ENCODE measurements around the gene LEMD2.

The LEMD2 gene

DNA sequence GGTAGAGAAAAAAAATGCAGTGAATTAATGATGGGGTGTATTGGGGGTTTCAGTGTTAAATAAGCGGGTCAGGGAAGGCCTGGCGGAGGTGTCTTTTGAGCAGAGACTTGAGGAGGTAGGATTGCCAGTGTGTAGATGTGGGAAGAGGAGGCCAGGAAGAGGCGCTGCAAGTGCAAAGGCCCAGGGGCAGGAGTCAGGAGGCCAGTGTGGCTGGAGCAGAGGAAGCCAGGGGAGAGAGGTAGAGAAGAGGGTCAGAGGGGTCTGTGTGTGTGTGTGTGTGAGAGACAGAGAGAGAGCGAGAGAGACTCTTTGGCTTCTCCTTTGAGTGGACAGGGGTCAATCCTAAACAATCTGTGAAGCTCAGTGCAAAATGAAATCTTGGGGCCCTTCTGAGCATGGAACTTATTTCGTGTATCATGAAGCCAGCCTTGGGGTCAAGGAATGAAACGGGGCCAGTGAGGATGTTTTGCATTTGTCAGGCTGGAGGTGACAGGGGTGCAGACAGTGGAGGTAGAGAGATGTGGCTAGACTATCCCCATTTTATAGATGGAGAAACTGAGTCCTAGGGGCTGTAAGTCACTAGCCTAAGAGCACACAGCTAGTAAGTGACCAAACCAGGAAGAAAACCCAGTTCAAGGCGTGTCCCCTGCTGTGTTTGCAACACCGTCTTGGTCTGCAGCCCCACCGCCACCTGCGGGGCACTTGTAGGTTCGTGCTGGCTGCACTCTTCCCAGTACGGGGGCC lies 32.5 kb downstream of the LEMD2 start:
- DNase-seq, result no peak

DNA sequence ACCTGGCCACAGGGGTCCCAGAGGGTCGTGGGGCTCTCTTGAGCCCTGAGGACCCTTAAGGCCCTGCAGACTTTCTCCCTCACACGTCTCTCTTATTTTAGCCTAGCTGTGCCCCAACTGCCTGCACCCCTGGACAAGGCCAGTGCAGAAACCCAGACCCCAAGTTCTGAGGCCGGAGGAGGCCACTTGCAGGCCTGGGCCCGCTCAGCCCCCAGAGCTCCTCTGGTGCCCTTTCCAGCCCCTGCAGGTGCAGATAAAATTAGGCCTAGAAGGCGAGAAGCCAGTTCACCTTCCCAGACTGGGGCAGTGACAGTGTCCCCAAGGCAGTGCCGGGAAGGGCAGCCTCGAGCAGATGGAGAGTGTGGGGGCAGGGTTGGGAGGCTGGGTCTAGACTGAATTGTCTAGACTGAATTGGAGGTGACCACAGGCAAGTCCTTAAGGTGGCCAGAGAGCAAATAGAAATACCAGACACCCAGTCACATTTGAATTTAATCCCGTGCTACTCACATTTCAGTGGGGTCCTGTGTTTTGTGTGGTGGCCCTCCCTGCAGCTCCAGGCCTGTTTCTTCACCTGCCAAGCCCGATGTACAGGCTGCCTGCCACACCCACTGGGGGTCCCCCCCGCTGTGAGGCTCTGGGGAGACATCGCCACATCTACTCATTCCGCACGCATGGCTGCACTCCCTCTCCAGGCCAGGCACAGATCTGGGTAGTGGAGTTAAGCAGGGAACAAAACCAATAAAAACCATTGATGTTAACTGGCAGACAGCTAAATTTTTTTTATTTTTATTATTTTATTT lies 33.7 kb downstream of the LEMD2 start:
- DNase-seq, result no peak

DNA sequence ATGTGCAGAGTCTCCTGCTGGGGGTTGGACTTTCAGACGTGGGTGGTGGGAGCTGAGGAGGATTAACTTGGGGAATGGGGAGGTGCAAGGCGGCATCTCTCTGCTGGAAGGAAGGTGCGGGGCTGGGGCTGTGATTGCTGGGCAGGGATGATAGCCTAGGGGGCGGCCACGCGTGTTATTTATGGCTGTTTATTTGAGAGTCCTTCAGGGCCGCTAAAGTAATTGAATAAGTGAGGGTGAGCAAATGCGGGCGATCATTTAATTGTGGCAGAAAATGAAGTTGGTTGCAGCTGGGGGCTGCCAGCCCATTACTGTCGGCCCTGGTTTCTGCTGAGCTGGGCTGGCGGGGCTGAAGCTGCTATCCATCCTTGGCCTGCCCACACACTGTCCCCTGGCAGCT lies 34.7 kb downstream of the LEMD2 start:
- no peak for DNase-seq

DNA sequence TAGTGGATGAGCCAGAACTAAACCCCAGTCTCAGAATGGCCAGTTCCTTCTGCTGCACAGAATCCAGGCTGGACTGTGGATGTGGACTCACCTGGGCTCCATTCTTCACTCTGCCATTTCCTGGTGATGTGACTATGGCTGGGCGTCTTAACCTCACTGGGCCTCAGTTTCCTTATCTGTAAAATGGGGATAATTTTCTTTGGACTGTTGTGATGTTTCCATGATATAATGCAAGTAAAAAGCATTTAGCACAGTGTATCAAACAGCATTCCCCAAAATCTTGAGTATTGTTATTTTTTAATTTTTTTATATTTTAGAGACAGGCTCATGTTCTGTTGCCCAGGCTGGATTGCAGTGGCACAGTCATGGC lies 36.3 kb downstream of the LEMD2 start:
- no peak for DNase-seq

DNA sequence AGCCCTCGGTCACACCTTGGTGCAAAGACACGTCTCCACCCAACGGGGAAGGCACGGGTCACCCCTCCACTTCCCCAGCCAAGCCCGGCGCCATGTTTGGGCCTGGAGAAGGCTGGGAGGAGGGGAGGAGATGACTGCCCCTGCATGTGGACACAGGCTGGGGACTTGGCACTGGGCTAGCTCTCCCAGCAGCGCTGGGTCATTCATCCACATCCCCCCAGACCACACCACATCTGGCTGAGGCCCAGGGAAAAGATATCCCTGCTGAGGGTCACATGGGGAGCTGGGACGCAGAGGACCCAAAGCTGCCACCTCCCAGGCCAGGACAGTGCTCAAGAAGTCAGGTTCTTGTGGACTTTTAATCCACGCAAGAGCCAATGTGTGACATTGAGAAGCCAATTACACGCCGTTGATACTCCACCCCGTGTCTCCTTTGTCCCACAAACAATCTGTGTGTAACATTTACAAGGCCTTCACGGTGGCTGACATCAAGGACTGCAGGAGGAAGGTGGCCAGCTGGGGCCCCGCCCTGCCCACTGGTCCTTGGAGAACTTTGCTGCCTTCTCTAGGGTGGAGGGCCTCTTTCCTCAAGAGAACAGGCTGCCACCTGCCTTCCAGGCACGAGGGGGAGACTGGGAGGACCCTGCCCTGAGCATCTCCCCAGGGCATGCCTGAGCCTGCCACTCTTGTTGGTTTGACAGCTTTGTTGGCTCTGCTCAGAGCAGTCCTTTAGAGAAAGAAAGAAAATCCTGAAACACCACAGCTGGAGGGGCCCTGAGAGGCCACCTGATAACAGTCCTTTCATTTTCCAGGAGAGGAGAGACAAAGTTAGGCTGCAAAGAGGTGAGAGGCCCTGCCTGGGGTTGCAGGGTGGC lies 36.9 kb downstream of the LEMD2 start:
- DNase-seq, result no peak

DNA sequence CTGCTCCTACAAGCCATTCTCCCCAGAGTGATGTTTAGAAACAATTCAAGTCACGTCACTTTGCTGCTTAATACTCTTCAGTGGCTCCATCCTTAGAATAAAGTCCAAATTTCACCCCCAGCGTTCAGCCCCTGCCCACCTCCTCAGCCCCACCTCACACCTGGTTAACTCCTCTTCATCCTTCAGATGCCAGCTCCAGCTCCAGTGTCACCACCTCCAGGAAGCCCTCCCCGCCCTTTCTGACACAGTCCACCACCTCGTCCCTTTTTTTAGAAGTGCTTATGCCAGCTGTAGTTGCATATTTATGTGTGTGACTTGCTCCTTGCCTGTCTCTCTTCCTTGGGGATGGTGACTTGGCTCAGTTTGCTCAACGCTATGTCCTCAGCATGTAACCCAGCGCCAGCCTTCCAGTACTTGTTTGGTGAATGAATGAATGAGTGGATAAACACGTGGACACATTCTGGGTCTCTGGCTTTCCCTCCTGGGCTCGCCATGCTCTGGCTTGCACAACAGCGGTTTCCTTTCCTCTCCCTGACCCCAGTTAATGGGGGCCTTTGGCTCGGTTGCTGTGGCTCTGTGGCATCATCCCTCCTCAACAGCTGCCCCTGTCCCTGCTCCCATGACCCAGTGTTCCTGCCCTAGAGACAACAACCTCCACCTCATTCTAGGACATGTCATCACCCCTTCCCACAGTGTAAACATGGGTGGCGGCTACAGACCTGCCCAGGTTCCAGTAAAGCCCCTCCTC lies 38.5 kb downstream of the LEMD2 start:
- no peak for DNase-seq

DNA sequence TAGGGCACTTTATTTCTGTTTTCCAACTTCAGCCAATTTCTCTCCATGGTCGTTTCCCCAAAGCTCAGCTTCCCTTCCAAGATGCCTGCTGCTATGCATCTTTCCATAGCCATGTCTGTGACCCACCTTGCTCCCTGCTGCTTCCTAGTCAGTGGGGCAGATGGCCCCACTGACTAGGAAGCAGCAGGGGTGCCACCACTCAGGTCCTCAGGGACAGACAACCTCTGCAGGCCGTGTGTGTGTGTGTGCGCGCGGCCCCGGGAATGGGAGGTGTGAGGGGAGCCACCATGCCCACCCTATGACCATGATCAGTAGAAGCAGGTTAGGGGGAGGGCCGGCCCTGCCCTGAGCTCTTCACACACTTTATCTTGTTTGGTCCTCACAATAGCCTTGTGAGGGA lies 39.5 kb downstream of the LEMD2 start:
- no peak for DNase-seq

DNA sequence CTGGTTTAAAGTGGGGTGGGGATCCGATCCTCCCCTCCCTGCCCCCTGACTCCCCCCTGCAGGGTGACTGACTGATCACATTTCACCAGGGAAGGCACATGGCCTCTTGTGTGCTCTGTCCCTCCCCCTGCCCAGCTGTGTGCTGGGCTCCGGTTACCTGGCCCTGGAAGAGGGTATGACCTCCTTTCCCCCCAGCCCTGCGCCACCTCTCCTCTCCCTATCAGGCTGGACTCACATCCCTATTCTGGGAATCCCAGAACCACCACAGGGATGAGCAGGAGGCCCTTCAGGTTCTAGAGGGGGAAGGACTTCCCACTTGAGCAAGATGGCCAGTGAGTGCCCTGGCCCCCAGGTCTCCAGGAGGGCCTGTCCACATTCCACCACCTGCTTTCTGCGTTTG lies 40.1 kb downstream of the LEMD2 start:
- no peak for DNase-seq

DNA sequence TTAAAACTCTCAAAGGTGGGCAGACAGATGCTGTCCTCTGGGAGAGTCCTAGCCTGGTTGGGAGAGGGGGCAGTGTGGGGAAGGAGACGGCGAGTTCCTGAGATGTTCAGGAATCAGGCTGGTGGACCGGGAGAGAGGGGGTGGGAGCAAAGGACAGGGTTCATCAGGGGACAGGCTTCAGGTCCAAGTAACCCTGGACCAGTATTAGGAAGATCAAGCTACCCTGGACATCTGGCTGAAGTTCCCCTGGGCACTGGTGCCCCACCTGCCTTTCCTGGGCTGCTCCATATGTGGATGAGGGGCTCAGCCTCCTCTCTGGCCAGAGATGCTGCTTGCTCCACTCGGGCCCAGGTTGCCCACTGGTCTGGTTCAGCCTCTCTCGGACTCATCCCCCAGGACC lies 41.1 kb downstream of the LEMD2 start:
- DNase-seq, result no peak

DNA sequence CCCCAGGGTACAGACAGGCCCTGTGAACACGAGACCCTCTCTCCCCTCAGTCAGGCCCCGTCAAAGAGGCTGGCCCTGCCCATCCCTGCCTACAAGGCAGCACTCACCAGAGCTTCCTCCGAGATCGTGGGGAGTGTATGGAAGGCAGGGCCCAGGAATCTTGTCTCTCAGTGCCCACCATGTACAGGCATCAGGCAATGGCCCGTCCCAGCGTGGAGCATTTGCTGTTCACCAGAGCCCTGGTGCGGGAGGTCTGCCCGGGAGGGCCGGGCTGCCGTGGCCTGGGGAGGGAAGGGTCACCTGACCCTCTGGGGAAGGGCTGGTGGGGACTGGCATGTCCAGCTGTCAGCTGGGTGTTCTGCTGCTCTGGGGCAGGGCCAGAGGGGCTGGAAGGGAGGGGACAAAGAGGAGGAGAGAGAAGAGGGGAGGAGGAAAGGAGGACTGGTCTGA lies 42.3 kb downstream of the LEMD2 start, which contains the start of gene IP6K3:
Gene IP6K3 (minus strand): TSS at position 255 of the 450 bp plus-strand sequence. CDS start 11,429 bp downstream, outside the sequence.
- DNase-seq, result no peak

DNA sequence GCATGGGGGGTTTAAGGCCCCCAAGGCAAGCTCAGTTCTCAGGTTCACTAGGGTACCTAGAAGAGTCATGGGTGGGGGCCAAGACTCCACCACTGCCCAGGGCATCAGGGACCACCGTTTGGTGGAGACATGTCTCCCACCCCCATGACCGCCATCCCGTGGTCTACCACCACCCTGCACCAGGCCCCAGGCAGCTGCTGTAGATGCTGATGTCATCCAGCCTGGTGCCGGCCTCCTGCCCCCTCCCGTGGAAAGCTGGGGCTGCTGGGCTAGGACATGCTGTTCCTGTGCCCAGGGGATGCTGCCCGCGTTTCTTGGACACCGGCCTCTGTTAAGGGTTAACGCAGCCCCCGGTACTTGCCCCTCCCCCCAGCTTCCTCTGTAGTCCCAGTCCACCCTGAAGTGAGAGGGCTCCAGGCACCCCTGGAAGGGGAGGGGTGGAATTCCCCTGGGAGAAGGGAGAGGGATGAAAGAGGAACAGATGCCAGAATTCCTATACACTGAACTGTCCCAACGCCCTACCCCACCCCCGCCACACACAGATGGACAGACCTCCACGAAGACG lies 42.8 kb downstream of the LEMD2 start:
- no peak for DNase-seq

DNA sequence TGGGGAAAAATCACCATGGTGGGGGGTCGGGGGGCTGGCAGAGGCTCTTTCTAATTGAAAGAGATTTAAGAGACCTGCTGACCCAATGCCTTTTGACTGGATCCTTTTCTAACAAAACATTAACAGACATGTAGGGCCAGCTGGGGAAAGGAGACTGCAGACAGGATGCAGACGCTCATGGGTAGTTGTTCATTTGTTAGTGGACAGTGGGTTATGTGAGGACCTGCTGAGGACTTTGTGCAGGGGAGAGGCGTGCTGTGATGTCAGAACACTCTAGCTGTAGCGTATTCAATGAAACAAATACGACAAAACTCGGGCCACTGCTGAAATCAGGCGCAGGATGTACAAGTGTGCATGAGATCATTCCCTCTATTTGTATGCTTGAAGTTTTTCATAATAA lies 43.4 kb downstream of the LEMD2 start:
- DNase-seq, result no peak

DNA sequence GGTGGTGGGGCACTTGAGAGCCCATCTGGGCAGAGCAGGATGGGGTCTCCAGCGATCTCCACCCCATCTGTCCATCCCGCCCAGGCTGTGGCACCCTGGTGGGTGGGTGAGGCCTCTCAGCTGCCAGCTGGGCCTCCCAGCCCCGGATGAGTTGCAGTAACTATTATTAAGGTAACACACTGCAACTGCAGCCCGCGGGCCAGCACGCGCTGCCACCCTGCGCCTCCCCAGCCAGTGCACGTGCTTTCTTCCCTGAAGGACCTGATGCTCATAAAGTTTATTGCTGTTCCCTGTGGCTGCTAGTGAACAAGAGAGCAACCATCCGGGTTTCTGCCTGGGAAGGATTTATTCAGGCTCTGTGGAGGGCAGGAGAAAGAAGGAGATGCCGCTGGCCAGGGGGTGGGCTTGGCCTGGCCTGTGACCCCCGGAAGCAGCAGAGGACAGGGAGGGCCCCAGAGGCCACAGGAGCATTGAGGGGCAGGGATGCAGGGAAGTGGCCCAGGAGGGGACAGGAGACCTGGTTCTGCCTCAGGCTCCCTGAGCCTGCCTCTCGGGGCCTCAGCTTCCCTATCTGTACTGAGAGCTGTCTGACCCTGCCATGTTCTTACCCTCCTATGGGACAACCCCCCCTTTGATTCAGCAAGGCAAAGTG lies 43.9 kb downstream of the LEMD2 start:
- no peak for DNase-seq

DNA sequence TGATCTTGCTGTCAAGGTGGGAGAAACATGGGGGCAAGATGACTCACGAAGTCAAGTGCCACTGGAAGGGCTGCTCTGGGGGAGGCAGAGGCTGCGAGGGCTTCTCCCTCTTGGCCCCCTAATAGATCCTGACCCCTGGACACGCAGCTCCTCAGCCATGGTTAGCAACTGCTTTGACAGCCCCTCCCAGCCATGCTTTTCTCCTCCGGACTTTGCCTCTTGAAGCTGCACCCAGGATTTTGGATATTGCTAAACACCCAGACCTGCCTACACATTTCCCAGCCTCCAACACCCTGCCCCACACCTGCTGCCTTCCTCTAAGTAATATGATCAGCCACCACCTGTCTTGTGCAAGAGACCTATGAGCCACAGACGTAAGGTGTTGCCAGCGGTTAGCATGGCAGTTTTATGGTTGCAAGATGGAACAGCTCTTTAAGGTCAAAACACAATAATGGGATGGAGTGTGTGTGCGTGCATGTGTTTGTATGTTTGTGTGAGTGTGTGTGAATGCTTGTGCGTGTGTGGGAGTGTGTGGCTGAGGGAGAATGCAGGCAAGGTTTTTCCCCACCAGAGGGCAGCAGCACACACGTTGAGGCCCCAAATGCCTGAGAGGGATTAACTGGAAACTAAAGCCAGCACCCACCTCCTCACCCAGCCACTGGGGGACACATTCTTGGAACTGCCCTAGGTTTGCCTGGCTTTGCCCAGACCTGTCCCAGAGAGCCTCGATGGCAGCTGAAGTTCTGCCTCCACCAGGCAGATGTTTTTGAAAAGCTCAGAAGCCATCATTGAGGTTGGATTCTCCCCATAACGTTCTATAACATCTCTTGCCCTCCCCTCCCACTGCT lies 44.7 kb downstream of the LEMD2 start:
- DNase-seq, result peak; percentile 81

DNA sequence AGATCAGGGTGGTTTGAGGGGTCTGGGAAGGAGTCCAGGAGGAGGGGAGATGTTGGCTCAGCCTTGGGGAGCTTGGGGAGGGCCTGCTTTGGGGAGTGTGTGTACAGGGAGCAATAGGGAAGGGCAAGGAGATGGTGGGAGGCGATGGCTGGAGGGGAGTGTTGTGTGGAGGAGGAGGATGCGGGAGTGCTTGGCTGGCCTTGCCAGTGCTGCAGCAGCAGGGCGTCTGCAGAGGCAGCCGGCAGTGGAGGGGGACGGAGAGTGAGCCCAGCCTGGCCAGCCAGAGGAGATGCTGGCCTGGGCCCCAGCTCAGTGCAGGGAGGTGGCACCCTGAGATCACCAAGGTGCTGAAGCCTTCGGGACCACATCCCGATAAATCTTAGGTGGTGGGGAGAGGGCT lies 46.1 kb downstream of the LEMD2 start:
- DNase-seq, result no peak

DNA sequence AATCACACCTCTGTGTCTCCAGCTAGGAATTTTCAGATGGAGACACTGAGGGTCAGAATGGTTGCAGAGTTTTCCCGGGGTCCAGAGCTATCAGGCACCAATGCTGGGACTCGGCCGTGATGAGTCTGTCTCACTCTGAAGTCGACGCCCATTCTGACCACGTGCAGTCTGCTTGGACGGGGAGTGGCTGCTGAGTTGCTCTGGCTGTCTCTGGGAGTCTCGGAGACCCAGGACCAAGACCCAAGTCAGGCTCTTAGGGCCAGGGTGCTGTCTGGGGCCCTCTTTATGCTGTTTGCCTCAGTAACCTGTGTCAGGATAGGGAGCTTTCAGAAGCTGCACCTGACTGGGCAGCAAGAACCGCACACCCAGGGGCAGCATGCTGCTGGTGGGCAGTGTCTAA lies 46.8 kb downstream of the LEMD2 start:
- DNase-seq, result no peak

DNA sequence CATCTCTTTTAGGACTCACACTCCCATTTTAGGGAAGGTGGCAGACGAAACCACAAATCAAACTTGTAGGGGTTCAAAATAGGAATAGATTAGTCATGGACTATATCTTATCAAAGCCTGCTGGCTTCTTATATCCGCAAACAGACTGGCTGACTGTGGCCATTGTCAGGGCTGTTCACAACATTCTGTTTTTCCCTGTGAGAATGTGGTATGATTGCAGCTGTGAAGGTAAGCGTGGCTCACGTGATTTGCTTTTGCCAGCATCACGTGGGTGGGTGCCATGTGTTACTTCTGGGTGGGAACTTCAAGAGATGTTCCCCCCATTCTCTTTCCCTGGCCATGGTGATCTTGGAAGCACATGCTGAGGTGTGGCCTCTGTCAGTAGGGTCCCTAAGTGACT lies 48.1 kb downstream of the LEMD2 start:
- no peak for DNase-seq

DNA sequence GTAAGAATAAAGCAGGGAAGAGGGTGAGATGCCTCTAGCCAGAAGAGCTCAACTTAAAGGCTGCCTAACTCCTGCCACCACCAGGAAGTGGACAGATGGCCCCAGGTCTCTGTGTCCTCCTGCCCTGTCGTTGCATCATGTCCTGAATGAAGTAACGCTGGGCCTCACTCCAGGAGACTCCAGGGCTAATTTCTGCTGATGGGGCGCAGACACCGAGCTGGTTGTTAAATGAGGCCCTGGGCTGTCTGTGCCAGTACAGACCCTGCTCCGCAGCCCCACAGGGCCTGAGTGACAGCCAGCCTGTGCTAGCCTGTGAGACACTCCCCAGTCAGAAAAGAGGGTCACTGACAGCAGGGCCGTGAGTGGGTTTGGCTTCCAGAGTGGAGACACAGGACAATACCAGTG lies 48.7 kb downstream of the LEMD2 start:
- no peak for DNase-seq

DNA sequence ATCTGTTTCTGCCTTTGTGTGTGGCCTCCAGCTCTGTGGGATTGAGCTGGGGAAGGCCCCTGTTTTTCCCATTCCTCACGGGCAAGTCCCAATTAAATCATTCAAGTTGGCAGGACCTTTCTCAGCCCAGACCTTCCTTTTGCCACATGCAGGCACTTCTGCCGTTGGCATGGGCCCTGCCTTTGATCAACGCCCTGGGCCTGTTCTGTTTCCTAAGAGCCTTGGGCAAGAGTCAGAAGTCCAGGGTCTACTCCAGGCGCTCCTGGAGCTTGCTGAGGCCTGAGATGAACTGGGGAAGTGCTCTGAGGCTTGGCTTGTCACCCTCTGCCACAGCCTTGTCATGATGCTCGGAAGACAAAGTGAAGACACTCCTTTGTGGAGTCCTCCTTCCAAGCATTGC lies 49.4 kb downstream of the LEMD2 start:
- DNase-seq, result no peak

DNA sequence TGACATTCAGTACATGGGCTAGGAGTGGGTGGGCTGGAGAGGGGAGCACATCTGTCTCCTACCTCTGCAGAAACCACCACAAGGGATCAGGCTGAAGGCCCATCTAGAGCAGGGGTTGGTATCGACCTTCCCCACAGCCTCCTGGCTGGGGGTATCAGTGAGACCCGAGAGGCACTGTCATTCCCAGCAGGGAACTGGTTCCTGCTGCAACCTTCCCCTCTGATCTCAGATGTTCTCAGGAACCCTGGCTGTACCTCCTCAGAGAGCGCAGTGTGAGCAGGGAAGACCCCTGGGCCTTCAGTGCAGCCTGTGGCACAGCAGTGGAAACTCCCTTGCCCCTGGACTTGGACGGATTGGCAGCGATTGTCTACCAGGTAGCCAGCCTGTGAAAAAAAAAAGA lies 50.1 kb downstream of the LEMD2 start:
- DNase-seq, result no peak

All from right kidney (tissue), 1 donor.